Body of pancreas (tissue), 4 donors: ENCODE data around the gene CFHR5. TPM values are rescaled to one million over a fixed set of nuclear protein-coding genes. Genes with fewer than 3 reads are reported as not detected.
"Not testable (repeated sequence)": the region's sequence is repeated elsewhere in the genome, so short reads cannot be mapped to it uniquely, and the experiment has no call there.

Experiments
- ATAC-seq: fragments of 150-250 bp; one replicate; pipeline ENCODE4 v1.9.1; 2016
- DNase-seq, 4 donors: peaks; one replicate each; pipeline ENCODE4 v3.0.0-alpha.2; 2019
- H3K27ac ChIP-seq, 4 donors: fragments of 200-600 bp; sonication (generic); 1 replicate in 3 of 4; 2 replicates in 1 of 4; pipeline versions ENCODE4 v1.5.1 to v1.6.1; 2016 to 2019; ENCODE audit warnings: mild to moderate bottlenecking in 1 of 4, mixed read lengths in 1 of 4, moderate library complexity in 1 of 4
- H3K27me3 ChIP-seq, 2 donors: fragments of 200-600 bp; sonication (generic); one replicate each; pipeline ENCODE4 v1.6.0; 2016; ENCODE audit warnings: mild to moderate bottlenecking in 1 of 2
- H3K36me3 ChIP-seq, 2 donors: fragments of 200-600 bp; sonication (generic); replicated peaks in 1 of 2; 2 replicates each; pipeline ENCODE4 v1.5.1; 2016; ENCODE audit warnings: low read depth in 2 of 2; ENCODE audit not compliant: insufficient read depth in 1 of 2
- H3K4me1 ChIP-seq: fragments of 200-600 bp; sonication (generic); one replicate; pipeline ENCODE4 v1.6.0; 2016
- H3K4me3 ChIP-seq, 2 donors: fragments of 200-600 bp; sonication (generic); 1 replicate in 1 of 2; 2 replicates in 1 of 2; pipeline ENCODE4 v1.5.1; 2016 to 2019
- H3K9me3 ChIP-seq, 3 donors: fragments of 200-600 bp; sonication (generic); 1 replicate in 2 of 3; 2 replicates in 1 of 3; pipeline ENCODE4 v1.5.1; 2016
- POLR2A ChIP-seq, 3 donors: fragments of 450-650 bp; IDR thresholded peaks; one replicate each; pipeline ENCODE4 v1.6.1; 2016; ENCODE audit warnings: antibody characterized with exemption in 3 of 3, mild to moderate bottlenecking in 2 of 3
- WGBS, 2 donors: methylation state at CpG; one replicate each; pipeline ENCODE4 v1.1.5; 2017; 5-methylcytosine and 5-hydroxymethylcytosine counted together
- intact Hi-C: fragments of 100-400 bp; cut with DNase I; formaldehyde crosslinking; loops from one replicate; pipeline ENCODE4 v1.15.1; 2023
- total RNA-seq, 2 donors: library from RNA; depleted of rRNA; stranded (reverse); fragments of >200 nt; gene quantifications; one replicate each; pipeline ENCODE4 v1.1.0, GENCODE V29; 2016
- TF ChIP-seq, protein P1 (sequence below), 7 experiments: fragments of 450-650 bp in 4 of 7; fragments of 200-600 bp in 3 of 7; sonication (generic) in 3 of 7; IDR thresholded peaks; one replicate each; pipeline ENCODE4 v1.5.1; 2016 to 2019; ENCODE audit warnings: antibody characterized with exemption in 7 of 7

CFHR5 gene
- total RNA-seq = not detected

- Histone ChIP-seq H3K9me3 (no peaks in the 10 kb centered on the region), H3K4me3 (no peak within 1 kb of the TSS), H3K4me1 (no peaks in the 10 kb centered on the region), H3K27me3 (no peaks in the 10 kb centered on the region), H3K36me3 (no peaks in the 10 kb centered on the region), H3K27ac (no peak within 1 kb of the TSS)
- ATAC-seq (no peak), DNase-seq (no peak)
- intact Hi-C loops = no loop called here
- 17 to 41% methylated on average over 5 of the region's 5 CpGs for WGBS, 2 donors
- TF ChIP-seq, protein P1, sequence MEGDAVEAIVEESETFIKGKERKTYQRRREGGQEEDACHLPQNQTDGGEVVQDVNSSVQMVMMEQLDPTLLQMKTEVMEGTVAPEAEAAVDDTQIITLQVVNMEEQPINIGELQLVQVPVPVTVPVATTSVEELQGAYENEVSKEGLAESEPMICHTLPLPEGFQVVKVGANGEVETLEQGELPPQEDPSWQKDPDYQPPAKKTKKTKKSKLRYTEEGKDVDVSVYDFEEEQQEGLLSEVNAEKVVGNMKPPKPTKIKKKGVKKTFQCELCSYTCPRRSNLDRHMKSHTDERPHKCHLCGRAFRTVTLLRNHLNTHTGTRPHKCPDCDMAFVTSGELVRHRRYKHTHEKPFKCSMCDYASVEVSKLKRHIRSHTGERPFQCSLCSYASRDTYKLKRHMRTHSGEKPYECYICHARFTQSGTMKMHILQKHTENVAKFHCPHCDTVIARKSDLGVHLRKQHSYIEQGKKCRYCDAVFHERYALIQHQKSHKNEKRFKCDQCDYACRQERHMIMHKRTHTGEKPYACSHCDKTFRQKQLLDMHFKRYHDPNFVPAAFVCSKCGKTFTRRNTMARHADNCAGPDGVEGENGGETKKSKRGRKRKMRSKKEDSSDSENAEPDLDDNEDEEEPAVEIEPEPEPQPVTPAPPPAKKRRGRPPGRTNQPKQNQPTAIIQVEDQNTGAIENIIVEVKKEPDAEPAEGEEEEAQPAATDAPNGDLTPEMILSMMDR (IDR thresholded peaks at IDR 0.05) = no peak
- no peak for TF ChIP-seq POLR2A (IDR thresholded peaks at IDR 0.05)
Measured at GRCh38 chr1:196977278-196977677, at the start of gene CFHR5. TSS of gene CFHR5 (plus strand) at chr1:196977556. CDS start at chr1:196977665, 109 bp downstream.

DNA sequence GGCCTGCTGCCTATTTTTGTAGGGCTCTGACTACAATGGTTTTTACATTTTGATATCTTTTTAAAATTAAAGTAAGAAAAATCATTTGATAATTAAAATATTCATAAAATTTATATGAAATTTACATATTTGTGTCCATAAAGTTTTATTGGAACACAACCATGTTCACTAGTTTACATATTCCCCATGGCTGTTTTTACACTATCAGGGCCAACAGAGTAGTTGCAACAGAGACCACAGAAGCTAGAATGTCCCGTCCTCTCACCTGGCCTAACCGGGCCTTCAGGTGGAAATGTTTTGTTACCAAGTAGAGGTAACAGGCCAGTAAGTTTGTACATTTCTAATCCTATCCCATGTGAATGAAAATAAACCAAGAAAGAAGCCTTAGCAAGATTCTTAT is 44.5 kb upstream of the CFHR5 start:
- WGBS, 2 donors = 67% methylated on average over 2 of the region's 2 CpGs

GRCh38 chr1:196933531-196934189 is 43.7 kb upstream of the CFHR5 start:
- intact Hi-C loops = no loop called here

More for the DNA sequence above, 44.5 kb upstream of the CFHR5 start:
- H3K27ac ChIP-seq, H3K9me3 ChIP-seq, H3K4me1 ChIP-seq, intact Hi-C loops, ATAC-seq, H3K4me3 ChIP-seq, DNase-seq, H3K27me3 ChIP-seq, H3K36me3 ChIP-seq: not testable (repeated sequence)

DNA sequence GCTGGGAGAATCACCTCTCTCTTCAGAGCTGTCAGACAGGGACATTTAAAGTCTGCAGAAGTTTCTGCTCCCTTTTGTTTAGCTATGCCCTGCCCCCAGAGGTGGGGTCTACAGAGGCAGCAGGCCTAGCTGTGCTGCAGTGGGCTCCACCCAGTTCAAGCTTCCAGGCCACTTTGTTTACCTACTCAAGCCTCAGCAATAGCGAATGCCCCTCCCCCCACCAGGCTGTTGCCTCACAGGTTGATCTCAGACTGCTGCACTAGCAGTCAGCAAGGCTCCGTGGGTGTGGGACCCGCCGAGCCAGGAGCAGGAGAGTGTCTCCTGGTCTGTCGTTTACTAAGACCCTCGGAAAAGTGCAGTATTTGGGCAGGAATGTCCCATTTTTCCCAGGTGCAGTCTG is 35.9 kb upstream of the CFHR5 start:
- H3K27me3 ChIP-seq, H3K4me1 ChIP-seq, H3K27ac ChIP-seq, H3K9me3 ChIP-seq, ATAC-seq, H3K36me3 ChIP-seq, intact Hi-C loops, H3K4me3 ChIP-seq: not testable (repeated sequence)
- peak in 1 of 4 donors; percentile 5 for DNase-seq
- WGBS, 2 donors = 45 to 55% methylated on average over 4 to 6 of the region's 6 CpGs

More at GRCh38 chr1:196933531-196934189, 43.7 kb upstream of the CFHR5 start:
- 84 to 85% methylated on average over 12 to 32 of the region's 32 CpGs for WGBS, 2 donors
- Histone ChIP-seq H3K36me3 (no peaks in the 10 kb centered on the region), H3K4me3 (no peak overlapping the region), H3K27ac (no peak overlapping the region), H3K4me1 (no peaks in the 10 kb centered on the region), H3K27me3 (no peaks in the 10 kb centered on the region), H3K9me3 (no peaks in the 10 kb centered on the region)
- DNase-seq (no peak), ATAC-seq (no peak)
- TF ChIP-seq POLR2A (IDR thresholded peaks at IDR 0.05) = no peak
- TF ChIP-seq, protein P1 (IDR thresholded peaks at IDR 0.05) = no peak

GRCh38 chr1:196943568-196943967 is 33.8 kb upstream of the CFHR5 start, which contains the start of gene CFHR2:
TSS of gene CFHR2 (plus strand) at chr1:196943738. CDS start at chr1:196943881, 143 bp downstream.
- DNase-seq, H3K4me3 ChIP-seq, ATAC-seq, H3K4me1 ChIP-seq, H3K9me3 ChIP-seq, H3K36me3 ChIP-seq, H3K27me3 ChIP-seq, H3K27ac ChIP-seq, intact Hi-C loops: not testable (repeated sequence)
- WGBS, 2 donors = no CpG with 5 or more reads among the region's 1 CpG

- H3K27me3 ChIP-seq = no peaks in the 10 kb centered on the region
- WGBS, 2 donors = 46 to 47% methylated on average over 2 of the region's 2 CpGs
- no peaks in the 10 kb centered on the region for H3K9me3 ChIP-seq
- TF ChIP-seq, protein P1 (IDR thresholded peaks at IDR 0.05) = no peak
- no peak for TF ChIP-seq POLR2A (IDR thresholded peaks at IDR 0.05)
- intact Hi-C loops = no loop called here
- ATAC-seq = no peak
- H3K27ac ChIP-seq = no peak overlapping the region
- H3K4me3 ChIP-seq = no peak overlapping the region
- H3K36me3 ChIP-seq = no peaks in the 10 kb centered on the region
- no peaks in the 10 kb centered on the region for H3K4me1 ChIP-seq
- no peak for DNase-seq
Measured at GRCh38 chr1:196951711-196952394, 25.5 kb upstream of the CFHR5 start.
